Gastroesophageal sphincter (tissue), 3 donors: ENCODE measurements around the gene AGO1.

Experiments used
- POLR2A ChIP-seq, 2 donors: fragments of 450-650 bp; IDR thresholded peaks; one replicate each; pipeline ENCODE4 v1.6.1; 2017; ENCODE audit warnings: antibody characterized with exemption in 2 of 2, mild to moderate bottlenecking in 2 of 2, moderate library complexity in 1 of 2
- POLR2AphosphoS5 ChIP-seq: sonication (generic); formaldehyde crosslinking; IDR thresholded peaks from one replicate; pipeline ENCODE4 v1.6.1; 2017; ENCODE audit warnings: antibody characterized with exemption
- TF ChIP-seq, protein P1 (sequence below), 4 experiments: fragments of 200-600 bp in 2 of 4; fragments of 450-650 bp in 2 of 4; sonication (generic) in 1 of 4; IDR thresholded peaks; one replicate each; pipeline ENCODE4 v1.5.1; 2017 to 2019; ENCODE audit warnings: antibody characterized with exemption in 4 of 4, mild to moderate bottlenecking in 2 of 4, moderate library complexity in 2 of 4

DNA sequence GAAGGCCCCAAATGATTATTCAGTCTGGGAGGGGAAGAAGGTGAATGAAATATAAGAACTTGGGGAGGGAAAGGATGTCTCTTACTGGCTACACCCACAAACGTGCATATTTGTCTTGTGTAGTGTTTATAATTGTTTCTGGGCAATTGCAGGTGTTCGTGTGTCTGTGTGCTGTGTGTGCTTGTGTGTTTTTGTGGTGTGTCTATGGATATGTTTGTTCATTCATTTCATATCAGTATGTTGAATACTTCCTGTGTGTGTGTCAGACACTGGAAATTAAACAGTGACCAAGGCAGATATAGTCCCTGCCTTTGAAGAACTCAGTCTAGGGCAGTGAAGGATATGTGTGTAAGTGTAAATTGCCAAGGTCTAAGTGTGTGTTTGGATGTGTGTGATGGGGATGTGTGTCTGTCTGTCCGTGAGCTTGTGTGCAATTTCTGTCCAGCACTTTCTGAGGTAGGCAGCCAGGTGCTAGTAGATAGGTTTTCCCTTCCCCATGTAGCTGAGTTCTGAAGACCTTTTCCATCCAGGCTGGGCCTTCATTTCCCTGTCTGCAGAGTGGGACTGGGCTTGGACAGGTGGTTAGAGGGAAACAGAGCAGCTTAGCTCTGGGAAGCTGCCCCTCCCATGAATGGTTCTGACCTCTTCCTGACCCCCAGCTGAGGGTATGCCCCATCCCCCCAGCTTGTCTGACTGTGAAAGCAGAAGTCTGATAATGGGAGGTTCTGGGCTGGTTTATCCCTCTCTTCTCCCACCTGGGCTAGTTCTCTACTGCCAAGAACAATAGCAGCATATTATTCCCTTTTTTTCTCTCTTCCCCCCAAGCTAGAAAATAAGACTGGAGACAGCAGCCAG lies 3.8 kb downstream of the AGO1 start:
- TF ChIP-seq POLR2AphosphoS5 = no peak
- TF ChIP-seq, protein P1, sequence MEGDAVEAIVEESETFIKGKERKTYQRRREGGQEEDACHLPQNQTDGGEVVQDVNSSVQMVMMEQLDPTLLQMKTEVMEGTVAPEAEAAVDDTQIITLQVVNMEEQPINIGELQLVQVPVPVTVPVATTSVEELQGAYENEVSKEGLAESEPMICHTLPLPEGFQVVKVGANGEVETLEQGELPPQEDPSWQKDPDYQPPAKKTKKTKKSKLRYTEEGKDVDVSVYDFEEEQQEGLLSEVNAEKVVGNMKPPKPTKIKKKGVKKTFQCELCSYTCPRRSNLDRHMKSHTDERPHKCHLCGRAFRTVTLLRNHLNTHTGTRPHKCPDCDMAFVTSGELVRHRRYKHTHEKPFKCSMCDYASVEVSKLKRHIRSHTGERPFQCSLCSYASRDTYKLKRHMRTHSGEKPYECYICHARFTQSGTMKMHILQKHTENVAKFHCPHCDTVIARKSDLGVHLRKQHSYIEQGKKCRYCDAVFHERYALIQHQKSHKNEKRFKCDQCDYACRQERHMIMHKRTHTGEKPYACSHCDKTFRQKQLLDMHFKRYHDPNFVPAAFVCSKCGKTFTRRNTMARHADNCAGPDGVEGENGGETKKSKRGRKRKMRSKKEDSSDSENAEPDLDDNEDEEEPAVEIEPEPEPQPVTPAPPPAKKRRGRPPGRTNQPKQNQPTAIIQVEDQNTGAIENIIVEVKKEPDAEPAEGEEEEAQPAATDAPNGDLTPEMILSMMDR (IDR thresholded peaks at IDR 0.05) = no peak
- TF ChIP-seq POLR2A (IDR thresholded peaks at IDR 0.05) = no peak
